AG09309 (cell line): Measurements from ENCODE around the gene NUP214.
"Not testable (repeated sequence)": the region's sequence is repeated elsewhere in the genome, so short reads cannot be mapped to it uniquely, and the experiment has no call there.

Experiments used
- DNase-seq: peaks from one replicate; pipeline ENCODE4 v3.0.0-alpha.2; 2010; ENCODE audit warnings: low read depth
- H3K4me3 ChIP-seq: 2 replicates; pipeline ENCODE4 v1.5.1; 2011; ENCODE audit warnings: mild to moderate bottlenecking, low read depth, low read length, moderate library complexity; ENCODE audit not compliant: control insufficient read depth
- CTCF ChIP-seq: IDR thresholded peaks from 2 replicates; pipeline ENCODE4 v1.5.1; 2011; ENCODE audit warnings: mild to moderate bottlenecking, low read depth, low read length, inconsistent platforms; ENCODE audit not compliant: insufficient read depth, control insufficient read depth; ENCODE audit errors: missing control alignments

Gene NUP214

GRCh38 chr9:131107760-131108159 is 17.6 kb upstream of the NUP214 start:
- no peak for DNase-seq
- no peak for TF ChIP-seq CTCF
- H3K4me3 ChIP-seq = no peak overlapping the region

GRCh38 chr9:131111186-131111853 is 14.1 kb upstream of the NUP214 start:
- DNase-seq = no peak

DNA sequence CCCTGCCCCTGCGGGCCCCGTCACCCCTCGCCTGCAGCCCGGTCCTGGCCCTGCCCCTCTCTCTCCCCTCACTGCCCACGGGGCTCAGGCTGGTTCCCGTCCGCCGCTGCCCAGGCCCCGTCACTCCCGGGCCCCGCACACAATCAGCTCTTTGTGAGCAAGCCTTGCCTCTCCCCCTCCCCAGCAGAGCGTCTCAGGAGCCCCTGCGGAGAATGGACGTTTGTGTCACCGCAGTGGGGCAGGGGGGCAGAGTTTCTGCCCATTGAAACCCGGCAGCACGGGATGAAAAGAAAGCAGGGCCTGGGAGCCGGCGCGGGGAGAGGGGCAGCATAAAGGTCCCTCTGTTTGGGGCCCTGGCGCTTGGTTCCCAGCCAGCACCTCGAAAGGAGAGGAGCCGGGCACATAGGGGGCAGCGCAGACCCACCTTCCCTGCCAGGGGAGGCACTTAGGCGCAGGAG is 13.5 kb upstream of the NUP214 start:
- DNase-seq = no peak
- TF ChIP-seq CTCF = no peak
- no peak overlapping the region for H3K4me3 ChIP-seq

More at GRCh38 chr9:131111186-131111853, 14.1 kb upstream of the NUP214 start:
- no peak overlapping the region for H3K4me3 ChIP-seq
- TF ChIP-seq CTCF = no peak

DNA sequence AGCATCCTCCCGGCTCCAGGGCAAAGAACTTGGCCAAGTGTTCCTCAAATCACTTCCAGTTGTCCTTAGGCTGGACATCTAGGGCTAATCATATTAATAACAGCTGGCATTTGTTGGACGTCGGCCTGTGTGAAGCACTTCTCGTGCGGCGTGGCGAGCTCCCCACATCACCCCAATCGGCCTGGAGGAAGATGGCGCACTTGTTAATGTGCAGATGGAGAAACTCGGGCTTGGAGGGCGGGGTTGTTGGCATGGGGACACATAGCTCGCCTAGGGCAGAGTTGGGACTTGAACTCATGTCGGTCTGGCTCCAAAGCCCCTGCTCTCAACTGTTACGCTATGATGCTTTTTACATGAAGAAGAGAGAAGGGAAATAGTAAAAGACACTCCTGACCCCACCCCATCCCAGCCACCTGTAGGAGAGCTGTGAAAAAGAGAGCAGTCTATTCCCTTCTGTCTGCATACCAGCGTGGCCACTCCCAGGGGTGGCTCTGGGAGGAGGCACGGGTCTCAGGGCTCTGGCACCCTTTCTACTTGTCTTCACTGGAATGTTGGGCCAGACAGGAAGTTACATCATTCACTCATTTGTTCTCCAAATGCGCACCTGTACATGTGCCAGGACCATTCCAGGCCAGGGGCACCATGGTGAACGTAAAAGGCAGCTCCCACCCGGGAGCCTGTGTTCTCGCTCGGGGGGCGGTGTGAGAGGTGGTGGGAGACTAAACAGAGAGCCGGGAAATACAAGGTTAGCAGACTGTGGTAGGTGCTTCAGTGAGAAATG is 12.8 kb upstream of the NUP214 start:
- DNase-seq = no peak
- no peak for TF ChIP-seq CTCF
- no peak overlapping the region for H3K4me3 ChIP-seq

DNA sequence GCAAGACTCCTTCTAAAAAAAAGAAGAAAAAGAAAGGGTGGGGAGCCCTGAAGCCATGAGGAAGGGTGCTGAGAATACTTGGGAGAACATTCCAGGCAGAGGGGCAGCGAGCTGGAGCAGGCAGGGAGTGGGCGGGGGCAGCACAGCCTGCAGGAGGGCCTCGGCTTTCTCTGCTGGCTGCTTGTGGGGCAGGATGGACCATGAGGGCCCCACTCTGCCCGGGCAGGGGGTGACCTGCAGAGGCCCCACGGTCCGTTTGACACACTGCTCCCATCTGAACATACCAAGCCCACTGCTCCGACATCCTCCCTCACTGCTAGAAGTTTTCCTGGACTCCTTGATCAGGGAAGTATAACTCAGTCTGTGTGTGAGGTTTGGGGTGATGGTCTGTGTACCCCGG is 11.7 kb upstream of the NUP214 start:
- TF ChIP-seq CTCF = no peak
- DNase-seq = no peak
- no peak overlapping the region for H3K4me3 ChIP-seq

GRCh38 chr9:131114084-131114535 is 11.3 kb upstream of the NUP214 start:
- no peak overlapping the region for H3K4me3 ChIP-seq
- TF ChIP-seq CTCF = no peak
- no peak for DNase-seq

GRCh38 chr9:131115360-131115742 is 10.0 kb upstream of the NUP214 start:
- not testable (repeated sequence) for H3K4me3 ChIP-seq, DNase-seq
